HepG2 (cell line): Measurements from ENCODE around the gene TTC23L. TPM values are rescaled to one million over a fixed set of nuclear protein-coding genes. Genes with fewer than 3 reads are reported as not detected.

Source experiments
- DMAP1 ChIP-seq: IDR thresholded peaks from 2 replicates; pipeline ENCODE4 v1.6.1; 2016
- HNRNPUL1 ChIP-seq: fragments of 200-400 bp; formaldehyde crosslinking; IDR thresholded peaks from 2 replicates; pipeline ENCODE4 v1.6.1; 2017; ENCODE audit warnings: low read depth, mild to moderate bottlenecking, low read length, moderate library complexity
- TMF1 ChIP-seq: sonication (generic); formaldehyde crosslinking; IDR thresholded peaks from 2 replicates; pipeline ENCODE4 v1.8.1; 2022; ENCODE audit warnings: low read depth, missing genetic modification reagents
- ZNF496 ChIP-seq: sonication (generic); formaldehyde crosslinking; IDR thresholded peaks from 2 replicates; pipeline ENCODE4 v1.8.1; 2023; ENCODE audit warnings: mild to moderate bottlenecking, moderate library complexity, missing genetic modification reagents; ENCODE audit not compliant: insufficient replicate concordance
- ZNF891 ChIP-seq: sonication (generic); formaldehyde crosslinking; IDR thresholded peaks from 2 replicates; pipeline ENCODE4 v1.5.0; 2020; ENCODE audit warnings: mild to moderate bottlenecking, missing genetic modification reagents
- polyA plus RNA-seq, 8 experiments: library from polyadenylated mRNA; depleted of rRNA in 3 of 8; stranded (reverse) in 7 of 8; unstranded in 1 of 8; fragments of >200 nt; fragmentation: Illumina TruSeq in 4 of 8; extraction: Trizol in 4 of 8; gene quantifications; 2 replicates each; pipeline versions ENCODE4 v1.2.1 to v1.2.3, GENCODE V29; 2011 to 2016; ENCODE audit warnings: low read depth in 4 of 8, missing spikeins in 1 of 8, mixed read lengths in 1 of 8; ENCODE audit not compliant: insufficient read depth in 1 of 8
- total RNA-seq, 5 experiments: library from RNA; depleted of rRNA; stranded (reverse); fragments of >200 nt; fragmentation: Illumina TruSeq; extraction: Trizol; gene quantifications; 2 replicates each; pipeline ENCODE4 v1.2.3, GENCODE V29; 2016; ENCODE audit warnings: low read depth in 1 of 5
- TF ChIP-seq, protein P1 (sequence below): sonication (generic); formaldehyde crosslinking; IDR thresholded peaks from 2 replicates; pipeline ENCODE4 v1.4.0; 2020; ENCODE audit warnings: missing genetic modification reagents
- TF ChIP-seq, protein P2 (sequence below): sonication (generic); formaldehyde crosslinking; IDR thresholded peaks from 2 replicates; pipeline ENCODE4 v1.4.0; 2020; ENCODE audit warnings: missing genetic modification reagents
- TF ChIP-seq, protein P3 (sequence below): sonication (generic); formaldehyde crosslinking; IDR thresholded peaks from 2 replicates; pipeline ENCODE4 v1.4.0; 2020; ENCODE audit warnings: mild to moderate bottlenecking, missing genetic modification reagents
- TF ChIP-seq, protein P4 (sequence below): sonication (generic); formaldehyde crosslinking; IDR thresholded peaks from 2 replicates; pipeline ENCODE4 v1.5.0; 2020; ENCODE audit warnings: missing genetic modification reagents
- TF ChIP-seq, protein P5 (sequence below): IDR thresholded peaks from 2 replicates; pipeline ENCODE4 v1.6.1; 2012; ENCODE audit warnings: low read depth, low read length, improper control_type of control experiment
- TF ChIP-seq, protein P6 (sequence below): sonication (generic); formaldehyde crosslinking; conservative IDR thresholded peaks from 2 replicates; pipeline ENCODE4 v1.8.0; 2022; ENCODE audit warnings: low read depth, missing genetic modification reagents

The TTC23L gene
- total and polyA plus RNA-seq, 2 of the 13 experiments (the other 11 are each of a cell fraction or from before 2014, with no cell fraction given) = 0.37 to 1.4 TPM

DNA sequence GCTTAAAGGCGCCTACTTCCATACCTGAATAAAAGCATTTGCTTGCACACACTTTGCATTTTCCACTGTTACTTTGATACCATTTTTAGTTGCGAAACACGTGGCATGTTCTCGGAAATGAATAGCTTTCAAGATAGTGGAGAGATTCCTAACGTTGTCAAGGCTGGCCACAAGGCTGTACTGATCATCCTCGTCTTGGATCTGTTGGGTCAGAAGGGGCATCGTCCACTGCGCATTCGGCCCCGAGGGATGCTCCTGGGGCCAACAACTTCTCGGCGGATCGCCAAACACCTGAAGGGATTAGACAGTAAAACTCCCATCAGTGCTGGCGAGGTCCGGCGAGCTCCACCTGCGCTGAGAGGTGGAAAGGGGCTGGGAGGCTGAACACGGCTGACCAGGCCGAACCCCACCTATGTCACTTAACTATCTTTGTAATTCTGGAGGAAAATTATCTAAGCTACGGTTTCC is 75.7 kb downstream of the TTC23L start (continued):
- TF ChIP-seq, protein P1, sequence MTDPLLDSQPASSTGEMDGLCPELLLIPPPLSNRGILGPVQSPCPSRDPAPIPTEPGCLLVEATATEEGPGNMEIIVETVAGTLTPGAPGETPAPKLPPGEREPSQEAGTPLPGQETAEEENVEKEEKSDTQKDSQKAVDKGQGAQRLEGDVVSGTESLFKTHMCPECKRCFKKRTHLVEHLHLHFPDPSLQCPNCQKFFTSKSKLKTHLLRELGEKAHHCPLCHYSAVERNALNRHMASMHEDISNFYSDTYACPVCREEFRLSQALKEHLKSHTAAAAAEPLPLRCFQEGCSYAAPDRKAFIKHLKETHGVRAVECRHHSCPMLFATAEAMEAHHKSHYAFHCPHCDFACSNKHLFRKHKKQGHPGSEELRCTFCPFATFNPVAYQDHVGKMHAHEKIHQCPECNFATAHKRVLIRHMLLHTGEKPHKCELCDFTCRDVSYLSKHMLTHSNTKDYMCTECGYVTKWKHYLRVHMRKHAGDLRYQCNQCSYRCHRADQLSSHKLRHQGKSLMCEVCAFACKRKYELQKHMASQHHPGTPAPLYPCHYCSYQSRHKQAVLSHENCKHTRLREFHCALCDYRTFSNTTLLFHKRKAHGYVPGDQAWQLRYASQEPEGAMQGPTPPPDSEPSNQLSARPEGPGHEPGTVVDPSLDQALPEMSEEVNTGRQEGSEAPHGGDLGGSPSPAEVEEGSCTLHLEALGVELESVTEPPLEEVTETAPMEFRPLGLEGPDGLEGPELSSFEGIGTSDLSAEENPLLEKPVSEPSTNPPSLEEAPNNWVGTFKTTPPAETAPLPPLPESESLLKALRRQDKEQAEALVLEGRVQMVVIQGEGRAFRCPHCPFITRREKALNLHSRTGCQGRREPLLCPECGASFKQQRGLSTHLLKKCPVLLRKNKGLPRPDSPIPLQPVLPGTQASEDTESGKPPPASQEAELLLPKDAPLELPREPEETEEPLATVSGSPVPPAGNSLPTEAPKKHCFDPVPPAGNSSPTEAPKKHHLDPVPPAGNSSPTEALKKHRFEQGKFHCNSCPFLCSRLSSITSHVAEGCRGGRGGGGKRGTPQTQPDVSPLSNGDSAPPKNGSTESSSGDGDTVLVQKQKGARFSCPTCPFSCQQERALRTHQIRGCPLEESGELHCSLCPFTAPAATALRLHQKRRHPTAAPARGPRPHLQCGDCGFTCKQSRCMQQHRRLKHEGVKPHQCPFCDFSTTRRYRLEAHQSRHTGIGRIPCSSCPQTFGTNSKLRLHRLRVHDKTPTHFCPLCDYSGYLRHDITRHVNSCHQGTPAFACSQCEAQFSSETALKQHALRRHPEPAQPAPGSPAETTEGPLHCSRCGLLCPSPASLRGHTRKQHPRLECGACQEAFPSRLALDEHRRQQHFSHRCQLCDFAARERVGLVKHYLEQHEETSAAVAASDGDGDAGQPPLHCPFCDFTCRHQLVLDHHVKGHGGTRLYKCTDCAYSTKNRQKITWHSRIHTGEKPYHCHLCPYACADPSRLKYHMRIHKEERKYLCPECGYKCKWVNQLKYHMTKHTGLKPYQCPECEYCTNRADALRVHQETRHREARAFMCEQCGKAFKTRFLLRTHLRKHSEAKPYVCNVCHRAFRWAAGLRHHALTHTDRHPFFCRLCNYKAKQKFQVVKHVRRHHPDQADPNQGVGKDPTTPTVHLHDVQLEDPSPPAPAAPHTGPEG (CRISPR knock-in tag) = 0 out of 2 replicates have a peak, but pooled peaks have one; percentile 5
- 0 out of 2 replicates have a peak, but pooled peaks have one; percentile 2 for TF ChIP-seq TMF1
- TF ChIP-seq HNRNPUL1 = no peak
- TF ChIP-seq DMAP1 (CRISPR knock-in tag) = no peak
- TF ChIP-seq, protein P2, sequence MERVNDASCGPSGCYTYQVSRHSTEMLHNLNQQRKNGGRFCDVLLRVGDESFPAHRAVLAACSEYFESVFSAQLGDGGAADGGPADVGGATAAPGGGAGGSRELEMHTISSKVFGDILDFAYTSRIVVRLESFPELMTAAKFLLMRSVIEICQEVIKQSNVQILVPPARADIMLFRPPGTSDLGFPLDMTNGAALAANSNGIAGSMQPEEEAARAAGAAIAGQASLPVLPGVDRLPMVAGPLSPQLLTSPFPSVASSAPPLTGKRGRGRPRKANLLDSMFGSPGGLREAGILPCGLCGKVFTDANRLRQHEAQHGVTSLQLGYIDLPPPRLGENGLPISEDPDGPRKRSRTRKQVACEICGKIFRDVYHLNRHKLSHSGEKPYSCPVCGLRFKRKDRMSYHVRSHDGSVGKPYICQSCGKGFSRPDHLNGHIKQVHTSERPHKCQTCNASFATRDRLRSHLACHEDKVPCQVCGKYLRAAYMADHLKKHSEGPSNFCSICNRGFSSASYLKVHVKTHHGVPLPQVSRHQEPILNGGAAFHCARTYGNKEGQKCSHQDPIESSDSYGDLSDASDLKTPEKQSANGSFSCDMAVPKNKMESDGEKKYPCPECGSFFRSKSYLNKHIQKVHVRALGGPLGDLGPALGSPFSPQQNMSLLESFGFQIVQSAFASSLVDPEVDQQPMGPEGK (CRISPR knock-in tag) = no peak
- TF ChIP-seq ZNF891 (CRISPR knock-in tag) = 0 out of 2 replicates have a peak, but pooled peaks have one; percentile 14
- TF ChIP-seq, protein P3, sequence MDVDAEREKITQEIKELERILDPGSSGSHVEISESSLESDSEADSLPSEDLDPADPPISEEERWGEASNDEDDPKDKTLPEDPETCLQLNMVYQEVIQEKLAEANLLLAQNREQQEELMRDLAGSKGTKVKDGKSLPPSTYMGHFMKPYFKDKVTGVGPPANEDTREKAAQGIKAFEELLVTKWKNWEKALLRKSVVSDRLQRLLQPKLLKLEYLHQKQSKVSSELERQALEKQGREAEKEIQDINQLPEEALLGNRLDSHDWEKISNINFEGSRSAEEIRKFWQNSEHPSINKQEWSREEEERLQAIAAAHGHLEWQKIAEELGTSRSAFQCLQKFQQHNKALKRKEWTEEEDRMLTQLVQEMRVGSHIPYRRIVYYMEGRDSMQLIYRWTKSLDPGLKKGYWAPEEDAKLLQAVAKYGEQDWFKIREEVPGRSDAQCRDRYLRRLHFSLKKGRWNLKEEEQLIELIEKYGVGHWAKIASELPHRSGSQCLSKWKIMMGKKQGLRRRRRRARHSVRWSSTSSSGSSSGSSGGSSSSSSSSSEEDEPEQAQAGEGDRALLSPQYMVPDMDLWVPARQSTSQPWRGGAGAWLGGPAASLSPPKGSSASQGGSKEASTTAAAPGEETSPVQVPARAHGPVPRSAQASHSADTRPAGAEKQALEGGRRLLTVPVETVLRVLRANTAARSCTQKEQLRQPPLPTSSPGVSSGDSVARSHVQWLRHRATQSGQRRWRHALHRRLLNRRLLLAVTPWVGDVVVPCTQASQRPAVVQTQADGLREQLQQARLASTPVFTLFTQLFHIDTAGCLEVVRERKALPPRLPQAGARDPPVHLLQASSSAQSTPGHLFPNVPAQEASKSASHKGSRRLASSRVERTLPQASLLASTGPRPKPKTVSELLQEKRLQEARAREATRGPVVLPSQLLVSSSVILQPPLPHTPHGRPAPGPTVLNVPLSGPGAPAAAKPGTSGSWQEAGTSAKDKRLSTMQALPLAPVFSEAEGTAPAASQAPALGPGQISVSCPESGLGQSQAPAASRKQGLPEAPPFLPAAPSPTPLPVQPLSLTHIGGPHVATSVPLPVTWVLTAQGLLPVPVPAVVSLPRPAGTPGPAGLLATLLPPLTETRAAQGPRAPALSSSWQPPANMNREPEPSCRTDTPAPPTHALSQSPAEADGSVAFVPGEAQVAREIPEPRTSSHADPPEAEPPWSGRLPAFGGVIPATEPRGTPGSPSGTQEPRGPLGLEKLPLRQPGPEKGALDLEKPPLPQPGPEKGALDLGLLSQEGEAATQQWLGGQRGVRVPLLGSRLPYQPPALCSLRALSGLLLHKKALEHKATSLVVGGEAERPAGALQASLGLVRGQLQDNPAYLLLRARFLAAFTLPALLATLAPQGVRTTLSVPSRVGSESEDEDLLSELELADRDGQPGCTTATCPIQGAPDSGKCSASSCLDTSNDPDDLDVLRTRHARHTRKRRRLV (CRISPR knock-in tag) = peak; percentile 2; the same call in 1 of the 2 replicates
- TF ChIP-seq, protein P4, sequence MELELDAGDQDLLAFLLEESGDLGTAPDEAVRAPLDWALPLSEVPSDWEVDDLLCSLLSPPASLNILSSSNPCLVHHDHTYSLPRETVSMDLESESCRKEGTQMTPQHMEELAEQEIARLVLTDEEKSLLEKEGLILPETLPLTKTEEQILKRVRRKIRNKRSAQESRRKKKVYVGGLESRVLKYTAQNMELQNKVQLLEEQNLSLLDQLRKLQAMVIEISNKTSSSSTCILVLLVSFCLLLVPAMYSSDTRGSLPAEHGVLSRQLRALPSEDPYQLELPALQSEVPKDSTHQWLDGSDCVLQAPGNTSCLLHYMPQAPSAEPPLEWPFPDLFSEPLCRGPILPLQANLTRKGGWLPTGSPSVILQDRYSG (CRISPR knock-in tag) = no peak
- TF ChIP-seq ZNF496 (CRISPR knock-in tag) = no peak
- TF ChIP-seq, protein P5, sequence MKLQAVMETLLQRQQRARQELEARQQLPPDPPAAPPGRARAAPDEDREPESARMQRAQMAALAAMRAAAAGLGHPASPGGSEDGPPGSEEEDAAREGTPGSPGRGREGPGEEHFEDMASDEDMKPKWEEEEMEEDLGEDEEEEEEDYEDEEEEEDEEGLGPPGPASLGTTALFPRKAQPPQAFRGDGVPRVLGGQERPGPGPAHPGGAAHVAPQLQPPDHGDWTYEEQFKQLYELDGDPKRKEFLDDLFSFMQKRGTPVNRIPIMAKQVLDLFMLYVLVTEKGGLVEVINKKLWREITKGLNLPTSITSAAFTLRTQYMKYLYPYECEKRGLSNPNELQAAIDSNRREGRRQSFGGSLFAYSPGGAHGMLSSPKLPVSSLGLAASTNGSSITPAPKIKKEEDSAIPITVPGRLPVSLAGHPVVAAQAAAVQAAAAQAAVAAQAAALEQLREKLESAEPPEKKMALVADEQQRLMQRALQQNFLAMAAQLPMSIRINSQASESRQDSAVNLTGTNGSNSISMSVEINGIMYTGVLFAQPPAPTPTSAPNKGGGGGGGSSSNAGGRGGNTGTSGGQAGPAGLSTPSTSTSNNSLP = no peak
- TF ChIP-seq, protein P6, sequence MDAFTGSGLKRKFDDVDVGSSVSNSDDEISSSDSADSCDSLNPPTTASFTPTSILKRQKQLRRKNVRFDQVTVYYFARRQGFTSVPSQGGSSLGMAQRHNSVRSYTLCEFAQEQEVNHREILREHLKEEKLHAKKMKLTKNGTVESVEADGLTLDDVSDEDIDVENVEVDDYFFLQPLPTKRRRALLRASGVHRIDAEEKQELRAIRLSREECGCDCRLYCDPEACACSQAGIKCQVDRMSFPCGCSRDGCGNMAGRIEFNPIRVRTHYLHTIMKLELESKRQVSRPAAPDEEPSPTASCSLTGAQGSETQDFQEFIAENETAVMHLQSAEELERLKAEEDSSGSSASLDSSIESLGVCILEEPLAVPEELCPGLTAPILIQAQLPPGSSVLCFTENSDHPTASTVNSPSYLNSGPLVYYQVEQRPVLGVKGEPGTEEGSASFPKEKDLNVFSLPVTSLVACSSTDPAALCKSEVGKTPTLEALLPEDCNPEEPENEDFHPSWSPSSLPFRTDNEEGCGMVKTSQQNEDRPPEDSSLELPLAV = no peak
